GM04503 (cell line): Measurements from ENCODE around the gene PEX10.

Source experiments
- DNase-seq: peaks from one replicate; pipeline ENCODE4 v3.0.0-alpha.2; 2012; ENCODE audit warnings: low read depth

PEX10 gene

DNA sequence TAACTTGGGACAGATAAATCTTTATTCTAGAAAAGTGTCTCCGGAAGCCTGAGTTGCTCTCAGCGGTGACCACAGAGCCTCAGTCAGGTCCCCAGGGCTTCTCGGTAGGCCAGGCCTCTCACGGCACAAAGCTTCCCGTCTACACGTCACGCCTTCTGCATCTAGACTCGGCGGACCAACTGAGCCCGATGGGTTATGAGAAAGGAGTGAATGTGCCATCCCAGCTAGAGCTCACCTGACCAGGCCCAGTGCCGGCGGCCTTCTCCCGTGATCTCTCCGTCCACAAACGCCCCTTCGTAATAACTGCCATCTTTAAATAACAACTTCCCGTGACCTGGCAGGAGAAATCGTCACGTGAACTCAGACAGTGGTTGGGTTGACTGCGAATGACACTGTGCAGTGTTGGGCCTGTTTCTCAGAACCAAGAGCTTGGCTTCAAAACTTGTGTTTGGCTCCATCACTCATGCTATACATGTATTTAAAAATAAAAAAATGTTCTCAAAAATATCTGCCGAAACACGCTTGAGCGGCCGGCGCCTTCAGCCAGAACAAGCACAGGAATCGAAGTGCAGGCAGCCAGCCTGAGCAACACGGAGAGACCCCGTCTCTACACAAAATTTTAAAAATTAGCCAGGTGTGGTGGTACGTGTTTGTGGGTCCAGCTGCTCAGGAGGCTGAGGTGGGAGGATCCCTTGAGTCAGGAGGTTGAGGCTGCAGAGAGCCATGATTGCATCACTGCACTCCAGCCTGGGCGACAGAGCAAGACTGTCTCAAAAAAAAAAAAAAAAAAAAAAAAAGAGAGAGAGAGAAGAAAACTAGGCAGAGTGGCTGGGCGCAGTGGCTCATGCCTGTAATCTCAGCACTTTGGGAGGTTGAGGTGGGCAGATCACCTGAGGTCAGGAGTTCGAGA is 24.1 kb downstream of the PEX10 start:
- DNase-seq = no peak

DNA sequence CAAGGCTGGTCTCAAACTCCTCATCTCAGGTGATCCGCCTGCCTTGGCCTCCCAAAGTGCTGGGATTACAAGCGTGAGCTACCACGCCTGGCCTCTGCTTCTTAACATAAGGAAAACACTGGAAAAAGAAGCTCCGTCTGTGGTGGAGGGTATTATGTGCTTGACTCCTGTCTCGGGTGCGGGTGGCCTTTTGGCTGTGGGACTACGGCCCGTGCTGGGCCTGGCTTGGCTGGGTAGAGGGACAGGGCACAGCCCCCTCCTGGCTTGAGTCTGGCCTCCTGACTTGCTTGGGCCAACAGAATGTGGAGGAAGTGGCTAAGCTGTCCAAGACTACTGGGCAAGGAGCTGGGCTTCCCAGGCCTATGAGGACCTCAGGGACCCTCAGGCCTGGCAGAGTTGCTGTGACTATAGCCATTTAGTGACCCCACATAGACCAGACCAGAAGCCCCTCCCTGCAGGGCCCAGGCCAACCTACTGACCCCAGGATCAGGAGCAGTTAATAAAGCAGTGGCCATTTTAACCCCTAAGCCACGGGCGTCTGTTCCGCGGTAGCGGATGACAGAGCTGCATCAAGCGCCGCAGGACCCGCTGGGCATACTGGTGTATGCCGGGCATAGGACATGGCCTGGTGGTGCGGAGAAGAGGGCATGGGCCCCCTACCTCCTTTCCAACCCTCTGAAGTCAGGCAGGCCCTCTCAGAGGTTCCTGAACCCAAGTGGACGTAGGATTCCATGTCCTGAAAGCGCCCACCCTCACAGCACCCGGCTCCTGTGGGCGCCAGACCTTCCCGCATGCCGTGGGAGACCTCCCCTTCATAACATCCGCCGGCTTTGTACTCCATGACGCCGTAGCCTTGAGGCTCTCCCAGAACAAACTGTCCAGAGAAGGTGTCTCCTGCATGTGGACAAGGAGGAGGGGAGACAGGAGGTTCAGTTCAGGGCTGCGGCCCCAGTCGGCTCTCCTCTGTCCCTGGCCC is 25.4 kb downstream of the PEX10 start:
- DNase-seq = no peak

DNA sequence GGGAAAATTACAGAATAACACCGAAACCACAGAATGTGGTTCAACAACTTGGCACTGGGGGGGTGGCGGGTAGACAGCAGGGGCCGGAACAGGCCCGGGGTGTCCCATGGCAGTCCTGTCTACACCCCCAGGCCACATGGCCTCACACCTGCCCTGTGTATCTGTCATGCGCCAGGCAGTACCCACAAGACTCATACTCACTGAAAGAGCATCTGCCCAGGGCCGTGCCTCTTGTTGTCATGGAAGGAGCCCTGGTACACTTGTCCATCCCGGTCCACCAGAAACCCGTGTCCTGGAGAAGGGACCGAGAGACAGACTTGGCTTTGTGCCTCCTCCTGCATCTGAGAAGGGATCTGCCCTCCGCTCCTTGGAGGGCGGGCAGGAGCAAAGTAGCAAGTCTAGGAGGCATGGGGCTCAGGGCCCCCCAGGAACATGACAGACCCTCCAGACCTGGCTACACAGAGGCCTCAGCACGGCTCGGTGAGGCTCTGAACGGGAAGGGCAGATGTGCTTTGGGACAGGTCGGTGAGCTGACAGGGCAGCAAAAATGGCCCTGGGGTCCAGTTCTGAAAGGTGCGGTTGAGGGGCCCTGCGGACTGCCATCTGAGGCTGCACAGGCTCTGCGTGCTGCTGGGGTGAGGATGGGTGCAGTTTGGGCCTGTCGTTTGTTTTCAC is 26.6 kb downstream of the PEX10 start:
- no peak for DNase-seq

DNA sequence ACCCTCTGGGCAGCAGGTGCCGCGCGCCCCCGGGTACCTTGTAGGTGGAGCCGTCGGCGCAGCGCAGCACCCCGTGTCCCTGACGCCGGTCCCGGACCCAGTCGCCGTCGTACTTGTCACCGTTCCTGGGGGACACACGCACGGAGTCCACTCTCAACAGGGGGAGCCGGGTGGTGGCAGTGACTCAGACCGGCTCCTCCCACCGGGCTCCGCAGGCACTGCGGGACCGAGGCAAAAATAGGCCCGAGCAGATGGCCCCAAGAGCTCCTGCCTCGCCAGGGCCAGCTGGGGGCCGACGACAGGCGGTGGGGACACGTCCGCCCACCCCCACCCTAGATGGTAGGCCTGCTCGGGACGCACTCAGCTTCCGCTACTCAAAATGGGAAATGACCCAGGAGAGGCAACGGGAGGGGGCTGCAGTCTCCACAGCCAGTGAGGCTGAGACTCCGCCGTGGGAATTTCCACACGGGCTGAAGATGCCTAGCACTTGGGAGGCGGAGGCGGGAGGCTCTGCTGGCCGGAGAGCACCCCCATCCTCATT is 27.4 kb downstream of the PEX10 start:
- no peak for DNase-seq

DNA sequence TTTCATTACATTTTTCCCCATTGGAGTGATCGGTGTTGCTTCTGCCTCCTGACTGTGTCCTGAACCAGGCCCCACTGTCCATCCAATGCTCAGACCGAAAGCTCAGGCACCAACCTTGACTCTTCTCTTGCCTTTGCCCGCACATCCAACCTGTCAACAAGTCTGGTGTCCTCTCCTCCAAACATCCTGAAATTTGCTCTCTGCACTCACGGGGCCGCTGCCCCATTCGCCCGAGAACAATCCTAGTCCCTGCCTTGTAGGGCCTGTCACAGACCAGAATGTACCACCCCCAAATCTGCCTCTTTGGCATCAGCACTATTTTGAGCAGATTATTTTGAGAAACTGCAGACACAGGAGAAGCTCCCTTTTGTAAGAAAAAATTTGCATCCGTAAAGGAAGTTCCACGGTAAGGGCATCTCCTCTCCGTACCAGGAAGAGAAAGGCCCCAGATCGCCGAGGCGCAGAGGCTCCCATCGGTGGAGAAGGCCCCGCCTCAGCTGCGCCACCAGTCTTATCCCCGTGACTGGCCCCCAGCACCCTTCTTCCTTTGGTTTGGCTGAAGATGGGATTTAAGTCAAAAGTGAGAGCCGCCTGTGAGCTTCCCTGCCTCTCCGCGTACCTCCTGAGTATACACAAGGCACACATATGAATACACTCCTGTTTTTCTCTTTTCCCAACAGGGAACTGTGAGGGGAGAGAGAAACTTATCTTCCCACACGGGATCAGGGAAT is 28.1 kb downstream of the PEX10 start:
- DNase-seq = no peak

DNA sequence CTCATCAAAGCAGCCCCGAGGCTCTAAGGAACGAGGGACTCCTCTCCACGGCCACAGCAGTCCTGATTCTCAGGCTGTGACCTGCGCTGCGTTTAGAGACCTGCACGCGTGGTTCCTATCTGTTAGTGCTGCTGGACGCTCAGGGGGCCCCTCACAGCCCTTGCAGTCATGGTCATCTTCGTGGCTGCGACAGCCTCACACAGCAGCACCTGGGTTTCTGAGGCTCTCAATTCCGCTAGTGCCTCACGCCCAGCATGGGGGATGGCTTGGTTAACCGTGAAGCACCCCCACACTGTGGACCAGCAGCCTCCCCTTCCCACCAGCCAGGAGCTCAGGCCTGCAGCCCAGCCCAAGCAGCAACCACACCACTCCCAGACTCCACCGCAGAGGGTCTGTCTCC is 28.8 kb downstream of the PEX10 start:
- DNase-seq = no peak

DNA sequence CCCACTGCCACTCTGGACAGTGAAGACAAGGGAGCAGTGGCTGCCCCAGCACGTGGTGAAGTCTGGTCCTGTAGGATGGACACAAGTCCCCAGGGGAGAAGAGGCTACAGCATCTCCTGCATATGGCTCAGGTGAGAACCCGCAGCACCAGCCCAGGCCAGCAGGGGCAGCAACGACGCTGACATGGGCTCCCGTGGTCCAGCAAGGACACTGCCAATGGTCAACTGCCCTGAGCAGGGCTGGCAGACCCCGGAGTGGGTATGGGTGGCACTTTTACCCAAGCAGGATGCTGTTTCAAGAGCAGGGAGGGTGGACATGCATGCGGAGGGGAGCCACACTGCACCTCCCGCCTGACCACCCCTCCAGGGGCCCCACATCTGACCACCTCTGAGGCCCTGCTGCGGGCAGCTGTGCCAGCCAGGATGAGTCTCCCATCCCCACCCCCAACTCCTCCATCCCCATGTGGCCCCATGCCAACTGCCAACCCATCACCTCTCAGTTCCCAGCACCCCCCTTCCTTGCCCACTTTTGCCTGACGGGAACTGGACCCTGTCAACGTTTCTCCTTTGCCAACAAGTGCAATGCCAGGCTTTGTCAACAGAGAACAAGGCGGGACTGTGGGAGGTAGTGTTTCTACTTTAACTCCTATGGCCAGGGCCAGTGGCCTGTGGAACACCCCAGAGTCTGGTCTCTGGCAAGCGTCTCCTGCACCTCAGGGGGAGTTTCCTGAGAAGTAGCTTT is 29.6 kb downstream of the PEX10 start:
- no peak for DNase-seq

DNA sequence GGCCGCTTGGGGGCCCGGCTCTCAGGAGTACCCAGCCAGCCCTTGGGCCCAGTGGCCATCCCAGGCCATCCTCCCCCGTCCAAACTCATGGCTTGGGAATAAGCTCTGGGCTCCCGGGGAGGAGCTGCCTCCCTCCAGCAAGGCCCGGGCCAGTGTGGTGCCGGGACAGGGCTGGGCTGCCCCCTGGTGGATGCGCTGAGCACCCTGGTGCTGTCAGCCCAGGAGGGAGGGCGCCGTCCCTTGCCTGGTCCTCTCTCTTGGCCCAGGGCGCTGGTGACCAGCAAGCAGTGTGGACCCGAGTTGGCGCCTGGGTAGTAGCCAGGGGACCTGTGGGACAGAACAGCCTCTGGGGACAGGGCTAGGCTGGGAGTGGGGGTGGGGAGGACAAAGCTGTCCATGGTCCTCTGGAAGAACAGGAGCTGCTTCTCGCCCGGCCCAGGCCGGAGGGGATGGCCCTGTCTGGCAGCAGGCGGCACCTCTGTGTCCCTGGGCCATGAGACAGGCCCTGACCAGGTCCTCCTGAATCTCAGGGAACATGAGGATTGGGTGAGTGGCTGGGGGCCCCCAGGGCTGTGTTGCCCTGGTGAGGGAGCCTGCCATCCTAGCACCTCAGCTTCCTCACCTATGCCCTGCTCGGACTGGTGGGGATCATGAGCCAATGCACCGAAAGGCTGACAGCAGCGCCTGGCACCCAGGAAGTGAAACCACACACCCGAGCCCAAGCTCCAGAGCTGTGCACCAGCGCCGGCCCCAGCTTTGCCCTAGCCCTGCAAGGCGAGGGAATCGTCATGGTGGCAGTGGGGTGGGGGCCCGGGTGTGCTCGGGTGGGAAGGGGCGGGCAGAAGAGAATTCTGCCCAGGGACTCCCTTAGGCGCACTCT is 30.4 kb downstream of the PEX10 start:
- DNase-seq = peak; percentile 11

DNA sequence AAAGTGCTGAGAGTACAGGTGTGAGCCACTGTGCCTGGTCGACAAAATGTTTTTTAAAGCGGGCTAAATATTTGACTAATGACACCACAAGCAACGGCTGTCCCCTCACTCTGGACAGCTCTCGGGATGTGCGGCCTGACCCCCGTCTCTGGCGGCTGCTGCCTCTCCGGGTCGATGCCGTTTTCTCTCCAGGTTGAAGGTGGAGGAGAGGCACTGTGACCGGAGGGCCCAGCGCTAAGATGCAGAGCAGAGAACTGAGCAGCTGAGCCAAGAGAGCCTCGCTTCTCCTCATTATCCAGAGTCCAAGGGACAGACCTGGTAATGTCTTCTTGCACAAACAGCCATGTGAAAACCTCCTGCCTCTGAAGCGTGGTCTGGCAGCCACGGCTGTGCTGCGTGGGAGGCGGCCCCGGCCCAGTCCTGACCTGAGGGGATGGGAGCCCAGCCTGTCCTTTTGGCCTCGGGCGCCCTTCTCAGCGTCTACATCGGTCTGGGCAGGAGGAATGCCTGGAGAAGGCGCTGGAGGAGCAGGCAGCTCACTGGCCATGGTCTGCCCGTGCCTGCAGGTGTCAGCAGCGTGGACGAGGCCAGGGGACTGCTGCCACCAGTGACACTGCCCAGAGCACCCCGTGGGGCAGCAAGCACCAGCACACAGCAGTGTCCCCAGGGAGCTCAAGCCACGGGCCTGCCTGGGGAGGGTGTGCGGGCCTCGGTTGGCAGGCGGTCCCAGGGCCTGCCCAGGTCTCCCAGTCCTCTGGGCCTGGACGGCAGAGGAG is 31.4 kb downstream of the PEX10 start:
- no peak for DNase-seq

DNA sequence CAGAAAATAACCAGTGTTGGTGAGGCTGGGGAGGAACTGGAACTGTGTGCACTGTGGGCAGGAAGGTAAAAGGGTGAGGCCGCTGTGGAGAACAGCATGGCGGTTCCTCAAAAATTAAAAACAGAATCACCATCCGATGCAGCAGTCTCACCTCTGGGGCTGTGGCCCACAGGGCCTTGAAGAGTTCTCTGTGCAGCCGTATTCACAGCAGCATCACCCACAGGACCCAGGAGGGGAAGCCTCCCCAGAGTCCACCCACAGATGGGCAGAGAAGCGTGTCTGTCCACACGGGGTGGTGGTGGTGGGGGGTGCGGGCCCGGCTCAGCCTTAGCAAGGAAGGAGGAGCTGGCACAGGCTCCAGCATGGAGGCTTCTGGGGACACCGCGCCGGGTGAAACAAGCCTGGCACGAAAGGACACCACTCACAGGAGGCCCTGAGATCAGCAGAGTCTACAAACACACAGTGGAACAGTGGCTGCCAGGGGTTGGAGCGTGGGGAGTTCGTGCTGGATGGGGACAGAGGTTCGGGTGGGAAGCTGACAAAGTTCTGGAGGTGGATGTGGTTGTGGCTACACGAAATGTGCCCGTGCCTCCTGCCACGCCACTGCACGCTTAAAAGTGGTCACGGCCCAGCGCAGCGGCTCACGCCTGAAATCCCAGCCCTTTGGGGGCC is 32.5 kb downstream of the PEX10 start:
- DNase-seq = no peak

DNA sequence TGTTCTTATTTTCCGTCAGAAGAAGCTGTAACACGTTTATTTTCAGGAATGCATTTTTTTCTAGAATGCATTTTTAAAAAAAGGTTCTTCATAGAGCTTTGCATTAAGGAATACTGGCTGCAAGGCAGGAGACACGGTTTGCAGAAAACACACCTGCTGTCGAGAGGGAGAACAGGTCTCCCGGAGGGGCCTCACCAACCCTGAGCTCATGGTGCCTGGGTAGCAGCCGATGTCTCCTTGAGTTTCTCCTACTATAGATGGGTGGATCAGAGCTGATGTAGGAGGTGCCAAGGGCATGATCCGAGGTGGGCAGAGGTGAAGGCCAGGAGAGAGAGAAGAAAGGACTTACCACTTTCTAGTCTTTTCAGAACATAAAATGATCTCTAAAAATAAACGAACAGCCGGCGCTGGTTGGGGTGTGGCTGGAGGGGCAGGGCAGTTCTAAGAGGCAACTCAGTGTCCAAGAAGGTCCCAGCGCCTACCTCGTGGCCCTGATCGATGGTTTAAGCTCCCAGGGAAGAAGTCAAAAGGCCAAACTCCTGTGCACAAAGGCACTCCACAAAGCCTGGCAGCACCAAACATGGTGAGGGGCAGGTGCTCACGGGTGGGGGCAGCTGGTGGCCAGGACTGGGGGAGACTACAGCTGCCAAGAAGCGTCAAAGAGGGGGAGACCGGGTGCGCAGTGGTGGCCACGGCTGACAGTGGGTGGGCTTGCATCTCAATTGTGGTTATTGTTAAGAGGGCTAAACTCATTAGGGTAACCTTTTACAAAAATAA is 33.2 kb downstream of the PEX10 start:
- no peak for DNase-seq

DNA sequence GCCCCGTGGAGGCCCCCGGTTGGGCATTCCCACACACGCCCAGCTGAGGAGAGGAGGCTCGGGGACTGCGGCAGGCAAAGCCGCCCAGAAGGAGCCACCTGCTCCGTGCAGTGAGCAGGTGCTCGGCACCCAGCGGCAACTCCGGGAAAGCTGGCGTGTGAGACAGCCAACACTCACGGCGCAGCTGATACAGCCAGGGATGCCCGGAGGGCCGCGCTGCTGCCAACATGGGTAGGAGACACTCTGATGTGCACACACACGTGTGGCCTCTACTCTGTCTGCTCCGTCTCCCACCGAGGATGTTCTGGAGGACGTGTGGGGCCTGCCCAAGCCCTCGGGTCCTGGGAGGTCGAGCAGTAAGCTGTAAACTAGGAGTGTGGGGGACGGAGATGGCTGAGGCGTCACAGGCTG is 33.9 kb downstream of the PEX10 start:
- DNase-seq = no peak

DNA sequence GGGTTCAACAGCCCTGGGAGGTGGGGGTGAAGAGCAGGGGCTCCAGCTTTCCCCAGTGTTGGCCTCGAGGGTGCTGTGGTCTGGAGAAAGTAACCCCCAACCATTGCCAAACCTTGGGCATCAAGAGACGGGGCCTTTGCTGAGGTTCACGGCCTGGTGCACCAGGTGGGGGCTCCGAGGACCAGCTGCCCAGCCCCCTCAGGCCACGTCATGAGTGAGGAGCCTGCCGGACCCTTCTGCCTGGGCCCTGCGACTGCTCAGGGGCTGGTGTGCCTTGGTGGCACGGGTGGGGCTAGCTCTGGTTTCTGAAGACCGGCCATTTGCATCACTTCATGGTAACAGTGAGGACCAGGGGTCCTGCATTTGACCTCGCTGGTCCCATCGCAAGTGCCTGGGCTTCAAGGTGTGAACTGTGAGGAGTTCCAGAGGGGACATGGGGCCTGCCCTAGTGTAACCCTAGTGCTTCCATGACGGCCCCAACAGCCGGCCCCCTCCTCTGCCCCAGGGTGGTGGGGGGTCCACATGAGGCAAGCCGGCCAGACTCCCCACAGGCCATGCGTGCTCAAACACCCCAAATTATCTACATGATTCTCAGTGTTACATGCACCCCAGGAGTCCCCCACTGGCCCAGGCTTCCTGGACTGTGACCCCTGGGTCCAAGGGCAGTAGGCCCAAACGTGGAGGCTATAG is 34.5 kb downstream of the PEX10 start:
- no peak for DNase-seq

DNA sequence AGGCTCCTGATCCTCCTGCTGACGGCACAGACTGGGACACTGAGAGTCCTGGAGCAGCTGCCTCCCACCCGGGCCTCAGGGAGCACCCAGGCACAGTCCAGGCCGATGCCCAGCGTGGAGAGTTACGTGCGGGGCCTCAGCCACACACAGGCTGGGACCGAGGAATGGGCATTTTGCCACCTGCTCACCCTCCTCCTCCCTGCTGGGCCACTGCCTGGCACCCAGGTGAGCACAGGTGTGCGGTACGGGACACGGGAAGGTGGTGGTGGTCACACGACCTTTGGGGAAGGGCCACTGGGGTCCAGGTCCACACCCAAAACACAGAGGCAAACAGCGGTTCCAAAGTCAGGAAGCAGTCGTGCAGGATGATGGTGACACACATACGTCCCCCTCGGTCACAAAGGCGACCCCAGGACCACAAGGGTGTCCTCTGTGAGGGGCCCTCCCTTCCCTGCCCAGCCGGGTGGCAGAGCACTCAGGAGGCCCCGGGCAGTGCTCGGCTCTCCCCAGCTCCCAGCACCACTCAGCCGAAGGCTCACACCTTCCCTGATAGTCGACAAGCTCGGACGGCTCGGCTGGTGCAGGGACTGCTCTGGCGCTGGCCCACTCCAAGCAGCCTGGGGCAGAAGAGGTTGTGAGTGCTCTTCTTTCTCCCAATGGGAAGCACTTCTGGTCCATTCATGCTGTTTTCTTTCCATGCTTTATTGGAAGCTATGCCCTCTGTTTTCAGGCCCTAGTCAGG is 35.3 kb downstream of the PEX10 start:
- no peak for DNase-seq

DNA sequence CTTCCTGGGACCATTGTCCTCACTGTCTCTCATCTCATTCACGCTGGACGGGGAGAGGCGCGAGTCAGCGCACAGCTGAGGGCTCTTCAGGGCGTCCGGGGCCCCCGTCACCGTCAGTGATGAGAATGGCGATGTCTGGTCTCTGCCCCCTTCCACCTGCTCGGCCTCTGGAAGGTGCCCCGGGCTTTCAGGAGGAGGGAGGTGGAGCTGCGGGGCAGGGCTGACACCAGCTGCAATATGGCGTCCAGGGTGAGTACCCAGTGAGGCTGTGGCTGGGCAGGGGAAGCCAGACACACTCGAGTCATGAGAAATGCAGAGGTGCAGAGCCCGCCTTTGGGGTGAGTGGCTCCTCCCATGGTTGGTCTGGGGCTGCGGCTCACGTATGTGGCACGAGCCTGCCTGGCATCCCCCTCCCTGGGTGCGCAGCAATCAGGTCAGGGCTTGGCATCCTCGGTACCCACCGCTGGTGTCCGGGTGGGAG is 36.1 kb downstream of the PEX10 start:
- no peak for DNase-seq

DNA sequence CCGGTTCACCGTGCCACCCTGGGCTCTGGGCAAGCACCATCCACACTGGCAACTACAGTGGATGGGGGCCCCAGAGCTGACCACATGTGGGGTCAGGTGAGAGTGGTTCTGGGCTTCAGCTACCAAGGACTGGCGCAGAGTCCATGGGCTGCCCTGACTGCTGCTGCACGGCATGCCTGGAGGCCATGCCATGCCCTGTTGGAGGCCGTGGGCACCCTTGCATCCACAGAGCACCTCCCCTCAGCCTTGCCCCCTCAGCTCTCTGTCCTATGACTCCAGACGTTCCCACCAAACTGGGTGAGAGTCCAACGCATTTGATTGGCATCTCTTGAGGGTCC is 36.5 kb downstream of the PEX10 start:
- no peak for DNase-seq
